HepG2 (cell line): ENCODE results near the gene PIP5K1C. TPM values are rescaled to one million over a fixed set of nuclear protein-coding genes. Genes with fewer than 3 reads are reported as not detected.
A peak's percentile ranks its signal among the peaks of the same experiment; 100 is the strongest.

ENCODE experiments used
- ATAC-seq: fragments of 200-7000 bp; cut with Tn5 transposase; 3 replicates; pipeline ENCODE4 v1.9.1; 2020; ENCODE audit warnings: mild to moderate bottlenecking, moderate library complexity
- BruUV-seq: library from RNA; stranded (reverse); fragments of 400-500 nt; replicated peaks from 2 replicates; lab custom pipeline; 2021; lab: Mats Ljungman, UMichigan
- CTCF ChIA-PET: fragments of 300-600 bp; formaldehyde crosslinking; extraction: SDS; loops from one replicate; lab custom pipeline; 2021; ENCODE audit warnings: low total read pairs, inconsistent platforms, low intra/inter-chr PET ratio; lab: Yijun Ruan, JAX
- POLR2A ChIA-PET: fragments of 350-600 bp; sonication (Branson Sonifier 250); formaldehyde crosslinking; loops from one replicate; lab custom pipeline; 2020; ENCODE audit warnings: antibody characterized with exemption, inconsistent platforms; lab: Yijun Ruan, JAX
- DNase-seq: peaks from one replicate; pipeline ENCODE4 v3.0.0-alpha.2; 2015; ENCODE audit warnings: low spot score
- FAIRE-seq: peaks from 3 replicates; lab custom pipeline; 2011; peaks lifted over from hg19 to GRCh38; lab: Jason Lieb, UNC
- H2AFZ ChIP-seq: one replicate; pipeline ENCODE4 v1.6.1; 2011; ENCODE audit warnings: low read length, inconsistent platforms
- H3K27ac ChIP-seq: fragments of 300-600 bp; 3 replicates; pipeline ENCODE4 v1.8.0; 2011; ENCODE audit warnings: mixed run types, mild to moderate bottlenecking, mixed read lengths, low read length, inconsistent platforms; ENCODE audit not compliant: insufficient read depth; ENCODE audit errors: extremely low read length
- H3K27me3 ChIP-seq, 2 experiments: fragments of 200-600 bp in 1 of 2; 2 replicates in 1 of 2; 3 replicates in 1 of 2; pipeline versions ENCODE4 v1.6.0 to v1.8.0; 2011; ENCODE audit warnings: low read length in 2 of 2, mild to moderate bottlenecking in 2 of 2, moderate library complexity in 2 of 2, inconsistent platforms in 1 of 2; ENCODE audit not compliant: insufficient read depth in 2 of 2, control insufficient read depth in 1 of 2
- H3K36me3 ChIP-seq, 2 experiments: fragments of 200-600 bp in 1 of 2; replicated peaks in 1 of 2; 2 replicates in 1 of 2; 3 replicates in 1 of 2; pipeline versions ENCODE4 v1.5.1 to v1.8.0; 2011; ENCODE audit warnings: low read length in 2 of 2, inconsistent platforms in 1 of 2; ENCODE audit not compliant: insufficient read depth in 2 of 2, control insufficient read depth in 1 of 2
- H3K4me1 ChIP-seq: 2 replicates; pipeline ENCODE4 v1.5.1; 2012; ENCODE audit warnings: low read length, inconsistent platforms; ENCODE audit not compliant: insufficient read depth
- H3K4me2 ChIP-seq: 2 replicates; pipeline ENCODE4 v1.6.0; 2011; ENCODE audit warnings: low read depth, low read length, inconsistent platforms
- H3K4me3 ChIP-seq, 3 experiments: fragments of 200-600 bp in 1 of 3; sonication (generic), shearing (Covaris generic) in 1 of 3; replicated peaks in 1 of 3; 2 replicates each; pipeline ENCODE4 v1.5.1; 2011 to 2016; ENCODE audit warnings: low read length in 3 of 3, inconsistent platforms in 2 of 3, low read depth in 2 of 3, mild to moderate bottlenecking in 2 of 3, control low read depth in 1 of 3, mixed read lengths in 1 of 3; ENCODE audit not compliant: insufficient read depth in 1 of 3
- H3K79me2 ChIP-seq: one replicate; pipeline ENCODE4 v1.6.1; 2011; ENCODE audit warnings: low read length, inconsistent platforms; ENCODE audit not compliant: insufficient read depth
- H3K9ac ChIP-seq: 2 replicates; pipeline ENCODE4 v1.6.0; 2011; ENCODE audit warnings: mild to moderate bottlenecking, low read depth, low read length, inconsistent platforms; ENCODE audit not compliant: insufficient read depth
- H3K9me3 ChIP-seq: 2 replicates; pipeline ENCODE4 v1.5.1; 2012; ENCODE audit warnings: mild to moderate bottlenecking, low read length
- H4K20me1 ChIP-seq: 2 replicates; pipeline ENCODE4 v1.6.0; 2011; ENCODE audit warnings: inconsistent platforms, mild to moderate bottlenecking, low read length, moderate library complexity; ENCODE audit not compliant: insufficient read depth
- AGO2 ChIP-seq: fragments of 200-400 bp; formaldehyde crosslinking; optimal IDR thresholded peaks from 2 replicates; pipeline ENCODE3; 2017; ENCODE audit warnings: mild to moderate bottlenecking, low read depth, low read length, moderate library complexity
- AHDC1 ChIP-seq: sonication (generic); formaldehyde crosslinking; IDR thresholded peaks from 2 replicates; pipeline ENCODE4 v1.5.1; 2020; ENCODE audit warnings: mild to moderate bottlenecking, missing genetic modification reagents, borderline replicate concordance
- ATF7 ChIP-seq, 2 experiments: fragments of 450-650 bp in 1 of 2; sonication (generic) in 1 of 2; formaldehyde crosslinking in 1 of 2; IDR thresholded peaks; 2 replicates each; pipeline versions ENCODE4 v1.4.0 to v1.6.1; 2016 to 2020; ENCODE audit warnings: antibody characterized with exemption in 1 of 2, mild to moderate bottlenecking in 1 of 2, missing genetic modification reagents in 1 of 2
- BRF2 ChIP-seq: sonication (generic); formaldehyde crosslinking; IDR thresholded peaks from 2 replicates; pipeline ENCODE4 v1.8.1; 2022; ENCODE audit warnings: mild to moderate bottlenecking, missing genetic modification reagents
- WGBS: methylation state at CpG from one replicate; pipeline ENCODE4 v1.1.6; 2017; ENCODE audit warnings: low lambda C conversion rate; 5-methylcytosine and 5-hydroxymethylcytosine counted together
- in situ Hi-C: cut with HindIII; loops from 2 replicates; pipeline ENCODE4 v1.10.0; 2017; ENCODE audit warnings: low pct_unique_long_range_greater_than_20kb; ENCODE audit not compliant: extremely low pct_ligation_motif_present
- intact Hi-C: fragments of 100-400 bp; cut with micrococcal nuclease; formaldehyde crosslinking; loops from one replicate; pipeline ENCODE4 v1.10.0; 2022; ENCODE audit not compliant: unreplicated experiment
- polyA plus RNA-seq, 8 experiments: library from polyadenylated mRNA; depleted of rRNA in 3 of 8; stranded (reverse) in 7 of 8; unstranded in 1 of 8; fragments of >200 nt; fragmentation: Illumina TruSeq in 4 of 8; extraction: Trizol in 4 of 8; gene quantifications; 2 replicates each; pipeline versions ENCODE4 v1.2.1 to v1.2.3, GENCODE V29; 2011 to 2016; ENCODE audit warnings: low read depth in 4 of 8, missing spikeins in 1 of 8, mixed read lengths in 1 of 8; ENCODE audit not compliant: insufficient read depth in 1 of 8
- total RNA-seq, 5 experiments: library from RNA; depleted of rRNA; stranded (reverse); fragments of >200 nt; fragmentation: Illumina TruSeq; extraction: Trizol; gene quantifications; 2 replicates each; pipeline ENCODE4 v1.2.3, GENCODE V29; 2016; ENCODE audit warnings: low read depth in 1 of 5

The PIP5K1C gene
- total and polyA plus RNA-seq, 2 of the 13 experiments (the other 11 are each of a cell fraction or from before 2014, with no cell fraction given): 3.6 to 4.3 TPM

GRCh38 chr19:3669947-3670795, 30.1 kb downstream of the PIP5K1C start:
- ChIA-PET CTCF (no interaction called here), POLR2A (no interaction called here)
- in situ Hi-C loops (no loop called here), intact Hi-C loops (loop anchor here (5.0 kb wide), 1 partner anchor 32 kb away; the partner anchor contains the start of gene PIP5K1C)
- no peak for FAIRE-seq
- Histone ChIP-seq H3K36me3 (no peaks in the 10 kb centered on the region; a peak in 2 of 5 replicates), H3K9ac (no peak overlapping the region), H3K79me2 (no peaks in the 10 kb centered on the region), H4K20me1 (no peaks in the 10 kb centered on the region), H3K9me3 (no peaks in the 10 kb centered on the region), H3K27ac (no peak overlapping the region), H3K27me3 (no peaks in the 10 kb centered on the region), H3K4me3 (no peak overlapping the region), H3K4me1 (peaks cover 21% of the 10 kb centered on the region), H2AFZ (no peak overlapping the region), H3K4me2 (no peak overlapping the region)
- no peak for TF ChIP-seq AHDC1 (CRISPR knock-in tag)
- no peak for TF ChIP-seq BRF2 (CRISPR knock-in tag)
- peak; percentile 21 for TF ChIP-seq AGO2
- peak; percentile 11; the same call in 1 of the 2 replicates for TF ChIP-seq ATF7 (IDR thresholded peaks at IDR 0.05)
- no peak for TF ChIP-seq ATF7 (CRISPR knock-in tag; IDR thresholded peaks at IDR 0.05)
- WGBS: 90% methylated on average over 21 of the region's 33 CpGs
- no peak for DNase-seq
- BruUV-seq: no TSS peak
- no peak for ATAC-seq
